ENCODE data around the gene MS4A4A. TPM values are rescaled to one million over a fixed set of nuclear protein-coding genes. Genes with fewer than 3 reads are reported as not detected.

Gene MS4A4A
- total and polyA plus RNA-seq, 2 experiments from 2014 or later = 0.48 to 5.3 TPM

- Histone ChIP-seq H3K27me3 (no peaks in the 10 kb centered on the region), H3K27ac (no peak overlapping the region), H4K20me1 (ENCODE audit: insufficient read depth, poor library complexity, severe bottlenecking) (no peaks in the 10 kb centered on the region), H3K4me1 (ENCODE audit: insufficient read depth) (no peaks in the 10 kb centered on the region), H3K36me3 (replicated peaks; ENCODE audit: insufficient read depth, low read depth) (no peaks in the 10 kb centered on the region), H3K4me2 (no peak overlapping the region), H3K9me2 (replicated peaks; ENCODE audit: insufficient read depth) (no peaks in the 10 kb centered on the region), H2AFZ (no peak overlapping the region), H3K9me3 (ENCODE audit: low read depth) (no peaks in the 10 kb centered on the region), H3K4me3 (no peak overlapping the region), H3K79me2 (no peaks in the 10 kb centered on the region)
- WGBS (ENCODE audit: low lambda C conversion rate, missing lambda C conversion rate) = 66% methylated on average over 10 of the region's 10 CpGs
- TF ChIP-seq EZH2phosphoT487 (IDR thresholded peaks at IDR 0.05; ENCODE audit: low read depth, severe bottlenecking, unreplicated experiment) (no peak), EZH2 (IDR thresholded peaks at IDR 0.05; ENCODE audit: borderline replicate concordance) (no peak)
- TF ChIP-seq, protein P1, sequence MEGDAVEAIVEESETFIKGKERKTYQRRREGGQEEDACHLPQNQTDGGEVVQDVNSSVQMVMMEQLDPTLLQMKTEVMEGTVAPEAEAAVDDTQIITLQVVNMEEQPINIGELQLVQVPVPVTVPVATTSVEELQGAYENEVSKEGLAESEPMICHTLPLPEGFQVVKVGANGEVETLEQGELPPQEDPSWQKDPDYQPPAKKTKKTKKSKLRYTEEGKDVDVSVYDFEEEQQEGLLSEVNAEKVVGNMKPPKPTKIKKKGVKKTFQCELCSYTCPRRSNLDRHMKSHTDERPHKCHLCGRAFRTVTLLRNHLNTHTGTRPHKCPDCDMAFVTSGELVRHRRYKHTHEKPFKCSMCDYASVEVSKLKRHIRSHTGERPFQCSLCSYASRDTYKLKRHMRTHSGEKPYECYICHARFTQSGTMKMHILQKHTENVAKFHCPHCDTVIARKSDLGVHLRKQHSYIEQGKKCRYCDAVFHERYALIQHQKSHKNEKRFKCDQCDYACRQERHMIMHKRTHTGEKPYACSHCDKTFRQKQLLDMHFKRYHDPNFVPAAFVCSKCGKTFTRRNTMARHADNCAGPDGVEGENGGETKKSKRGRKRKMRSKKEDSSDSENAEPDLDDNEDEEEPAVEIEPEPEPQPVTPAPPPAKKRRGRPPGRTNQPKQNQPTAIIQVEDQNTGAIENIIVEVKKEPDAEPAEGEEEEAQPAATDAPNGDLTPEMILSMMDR (IDR thresholded peaks at IDR 0.05; ENCODE audit: poor library complexity) = peak; percentile 48
- DNase-seq (ENCODE audit: low spot score) = no peak
Measured at GRCh38 chr11:60343094-60343704, 62.7 kb downstream of the MS4A4A start.

DNA sequence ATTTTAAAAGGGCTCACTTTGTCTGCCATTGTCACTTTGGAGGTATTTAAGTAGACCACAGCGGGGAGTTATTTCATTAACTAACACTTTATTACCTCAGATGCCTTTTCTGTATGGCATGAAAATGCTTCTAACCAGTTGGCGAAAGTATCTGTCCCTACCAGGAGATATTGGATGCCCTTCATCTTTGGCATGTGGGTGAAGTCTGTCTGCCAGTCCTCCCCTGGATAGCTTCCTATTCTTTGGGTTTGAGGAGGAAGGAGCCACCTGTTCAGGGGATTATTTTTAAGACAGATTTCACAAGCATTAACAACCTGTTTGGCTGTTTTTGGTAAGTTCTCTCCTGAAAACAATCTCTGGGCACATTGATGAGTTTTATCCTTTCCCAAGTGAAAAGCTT, 63.7 kb downstream of the MS4A4A start:
- no peaks in the 10 kb centered on the region for H3K27me3 ChIP-seq
- H4K20me1 ChIP-seq (ENCODE audit: insufficient read depth, poor library complexity, severe bottlenecking) = no peaks in the 10 kb centered on the region
- no peak overlapping the region for H3K27ac ChIP-seq
- no peak for DNase-seq (ENCODE audit: low spot score)
- no peak overlapping the region for H3K4me2 ChIP-seq
- H3K36me3 ChIP-seq (replicated peaks; ENCODE audit: insufficient read depth, low read depth) = no peaks in the 10 kb centered on the region
- no peaks in the 10 kb centered on the region for H3K9me2 ChIP-seq (replicated peaks; ENCODE audit: insufficient read depth)
- 86% methylated on average over 2 of the region's 2 CpGs for WGBS (ENCODE audit: low lambda C conversion rate, missing lambda C conversion rate)
- no peaks in the 10 kb centered on the region for H3K4me1 ChIP-seq (ENCODE audit: insufficient read depth)
- H3K4me3 ChIP-seq = no peak overlapping the region
- no peaks in the 10 kb centered on the region for H3K79me2 ChIP-seq
- H2AFZ ChIP-seq = no peak overlapping the region
- TF ChIP-seq EZH2phosphoT487 (IDR thresholded peaks at IDR 0.05; ENCODE audit: low read depth, severe bottlenecking, unreplicated experiment) (no peak), EZH2 (IDR thresholded peaks at IDR 0.05; ENCODE audit: borderline replicate concordance) (no peak)
- TF ChIP-seq, protein P1 (IDR thresholded peaks at IDR 0.05; ENCODE audit: poor library complexity) = no peak
- no peaks in the 10 kb centered on the region for H3K9me3 ChIP-seq (ENCODE audit: low read depth)

DNA sequence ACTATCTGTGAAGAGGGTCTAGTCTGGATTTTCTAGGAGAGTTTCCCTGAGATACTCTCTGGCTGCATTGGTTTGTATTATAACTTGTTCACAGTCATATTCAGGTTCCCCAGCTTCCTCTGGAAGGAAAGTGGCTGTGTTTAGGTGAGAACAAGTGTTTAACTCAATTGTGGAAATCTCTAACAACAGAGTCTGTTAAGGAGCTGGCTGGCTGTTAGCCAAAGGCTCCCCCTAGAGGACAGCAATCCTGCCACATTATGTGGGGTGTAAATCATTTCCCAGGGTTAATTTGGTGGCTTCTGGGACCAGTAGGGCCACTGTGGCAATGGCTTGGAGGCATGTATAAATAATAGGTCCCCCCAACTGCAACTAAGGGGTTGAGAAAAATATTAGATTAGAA, 65.0 kb downstream of the MS4A4A start:
- no peak for TF ChIP-seq EZH2phosphoT487 (IDR thresholded peaks at IDR 0.05; ENCODE audit: low read depth, severe bottlenecking, unreplicated experiment)
- TF ChIP-seq, protein P1 (IDR thresholded peaks at IDR 0.05; ENCODE audit: poor library complexity) = peak; percentile 42
- Histone ChIP-seq H3K27ac (no peak overlapping the region), H3K9me3 (ENCODE audit: low read depth) (no peaks in the 10 kb centered on the region), H3K4me1 (ENCODE audit: insufficient read depth) (no peaks in the 10 kb centered on the region), H3K9me2 (replicated peaks; ENCODE audit: insufficient read depth) (no peaks in the 10 kb centered on the region), H3K36me3 (replicated peaks; ENCODE audit: insufficient read depth, low read depth) (no peaks in the 10 kb centered on the region), H3K79me2 (no peaks in the 10 kb centered on the region), H3K27me3 (no peaks in the 10 kb centered on the region), H3K4me3 (no peak overlapping the region), H2AFZ (no peak overlapping the region), H3K4me2 (no peak overlapping the region), H4K20me1 (ENCODE audit: insufficient read depth, poor library complexity, severe bottlenecking) (no peaks in the 10 kb centered on the region)
- peak; percentile 61 for DNase-seq (ENCODE audit: low spot score)

Data from hepatocyte (in vitro differentiated cells).